HG03039 (cell line): ENCODE data around the gene LAMP2.

Experiments
- ATAC-seq: cut with Tn5 transposase; IDR thresholded peaks from one replicate; pipeline ENCODE4 v1.9.1; 2021; ENCODE audit warnings: mild to moderate bottlenecking, moderate library complexity; ENCODE audit not compliant: unreplicated experiment

The LAMP2 gene

DNA sequence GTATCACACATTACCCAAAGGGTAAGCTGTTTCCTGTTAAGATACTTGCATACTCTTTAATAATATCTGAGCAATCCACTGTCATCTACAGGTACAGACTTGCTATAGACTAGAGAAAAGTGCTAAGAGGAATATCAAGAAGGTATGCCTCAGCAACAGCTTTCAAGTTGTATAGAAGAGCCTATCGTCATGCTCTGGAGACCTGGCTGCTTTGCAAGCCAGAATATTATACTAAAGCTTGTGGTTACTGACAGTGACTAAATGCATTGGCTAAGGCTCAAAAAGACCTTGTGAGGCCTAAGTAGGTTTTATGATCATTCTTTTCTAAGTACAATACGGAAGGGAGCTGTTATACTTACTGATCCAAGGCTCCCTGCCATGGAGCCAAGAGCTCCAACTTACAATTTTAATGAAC, 11.3 kb downstream of the LAMP2 start:
- ATAC-seq, result peak; percentile 90

DNA sequence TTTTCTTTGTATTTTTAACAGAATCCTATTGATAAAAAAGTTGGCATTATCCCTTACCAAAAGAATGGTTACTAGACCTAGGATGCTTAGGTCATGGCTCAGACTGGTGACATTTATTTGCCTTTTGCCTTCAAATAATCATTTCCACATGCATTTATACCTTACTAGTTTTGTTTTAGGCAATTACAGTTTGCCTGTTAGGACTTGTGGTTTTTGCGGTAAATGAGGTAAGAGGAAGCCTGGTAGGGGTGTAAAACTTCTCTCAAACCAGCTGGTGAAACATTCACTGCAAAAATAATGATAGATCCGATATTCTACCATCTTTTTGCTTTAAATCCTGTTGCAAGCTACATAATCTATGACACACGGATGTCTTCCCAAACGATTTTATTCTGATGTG, 12.1 kb downstream of the LAMP2 start:
- no peak for ATAC-seq

DNA sequence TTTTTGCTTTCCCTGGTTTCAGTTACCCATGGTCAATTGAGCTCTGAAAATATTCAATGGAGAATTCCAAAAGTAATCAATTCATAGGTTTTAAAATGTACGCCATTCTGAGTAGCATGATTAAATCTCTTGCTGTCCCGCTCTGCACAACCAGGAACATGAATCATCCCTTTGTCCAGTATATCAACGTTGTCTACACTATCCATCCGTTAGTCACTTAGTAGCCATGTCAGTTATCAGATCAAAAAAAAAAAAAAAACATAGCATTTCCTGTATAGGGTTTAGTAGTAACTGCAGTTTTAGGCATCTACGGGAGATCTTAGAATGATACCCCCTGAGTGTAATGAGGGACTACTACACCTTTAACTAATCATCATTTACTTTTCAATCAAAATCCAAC, 15.1 kb downstream of the LAMP2 start:
- ATAC-seq, result no peak

DNA sequence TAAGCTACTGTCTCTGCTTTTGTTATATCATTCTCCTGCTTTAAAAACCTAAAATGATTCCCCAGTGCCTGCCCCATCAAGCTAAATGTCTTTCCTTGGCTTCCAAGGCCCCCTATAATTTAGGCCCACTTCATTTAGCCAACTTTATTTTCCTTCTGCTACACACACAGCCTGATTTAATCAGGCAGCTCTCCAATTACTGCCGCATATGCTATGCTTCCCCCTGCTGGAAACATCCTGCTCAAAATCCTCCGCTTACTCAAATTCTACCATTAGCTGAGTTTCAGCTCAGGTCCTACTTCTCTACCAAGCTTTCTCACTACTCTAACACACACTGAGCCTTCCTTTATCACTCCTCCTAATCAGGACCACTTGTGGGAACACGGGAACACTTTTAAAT, 17.0 kb downstream of the LAMP2 start:
- ATAC-seq, result no peak

DNA sequence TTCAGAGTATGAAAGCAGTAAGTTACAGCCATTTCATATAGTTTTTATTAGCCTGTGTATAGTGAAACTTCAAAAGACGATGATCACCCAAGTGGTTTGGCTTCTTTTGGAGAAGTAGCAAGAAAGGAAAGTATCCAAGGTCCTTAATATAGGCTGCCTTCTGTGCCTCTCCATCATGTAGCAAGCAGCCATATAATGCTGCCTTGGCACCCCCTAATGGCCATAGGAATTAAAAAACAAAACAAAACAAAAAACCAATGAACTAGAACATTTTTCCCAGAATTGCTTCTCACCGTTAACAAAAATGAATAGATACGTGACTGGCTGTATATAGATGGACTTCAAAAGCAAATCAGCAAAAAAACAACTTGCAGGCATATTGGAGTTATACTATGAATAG, 18.9 kb downstream of the LAMP2 start:
- ATAC-seq, result no peak

DNA sequence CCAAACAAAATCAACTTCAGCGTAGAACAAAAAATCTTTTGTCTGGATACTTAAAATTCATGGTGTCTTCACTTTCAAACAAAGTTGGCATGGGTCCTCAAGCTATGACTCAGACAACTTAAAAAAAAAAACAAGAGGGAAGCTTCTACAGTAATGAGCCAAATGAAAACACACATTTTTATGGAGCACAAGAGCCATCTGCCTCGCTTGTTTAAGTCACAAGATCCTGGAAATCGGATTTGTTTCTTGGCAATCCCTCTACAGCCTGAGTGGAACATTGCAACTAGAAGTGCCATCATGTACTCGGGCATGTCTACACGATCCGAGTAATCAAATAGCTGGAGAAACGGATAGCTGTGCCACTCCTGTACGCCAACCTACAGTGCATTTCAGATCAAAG, 22.6 kb downstream of the LAMP2 start:
- ATAC-seq, result no peak

DNA sequence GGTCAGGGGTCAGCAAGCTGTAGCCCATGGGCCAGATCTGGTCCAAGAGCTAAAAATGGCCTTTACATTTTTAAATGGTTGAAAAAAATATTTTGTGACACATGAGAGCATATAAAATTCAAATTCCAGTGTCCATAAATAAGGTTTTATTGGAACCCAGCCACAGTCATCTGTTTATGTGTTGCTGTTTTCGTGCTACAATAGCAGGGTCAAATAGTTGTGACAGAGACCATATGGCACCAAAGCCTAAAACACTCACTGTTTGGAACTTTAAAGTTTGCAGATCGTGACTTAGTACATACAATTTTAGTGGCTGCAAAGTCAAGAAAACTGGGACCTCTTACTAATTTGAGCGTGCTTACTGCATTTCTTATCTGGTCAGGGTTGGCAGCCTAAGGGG, 29.2 kb downstream of the LAMP2 start:
- no peak for ATAC-seq

DNA sequence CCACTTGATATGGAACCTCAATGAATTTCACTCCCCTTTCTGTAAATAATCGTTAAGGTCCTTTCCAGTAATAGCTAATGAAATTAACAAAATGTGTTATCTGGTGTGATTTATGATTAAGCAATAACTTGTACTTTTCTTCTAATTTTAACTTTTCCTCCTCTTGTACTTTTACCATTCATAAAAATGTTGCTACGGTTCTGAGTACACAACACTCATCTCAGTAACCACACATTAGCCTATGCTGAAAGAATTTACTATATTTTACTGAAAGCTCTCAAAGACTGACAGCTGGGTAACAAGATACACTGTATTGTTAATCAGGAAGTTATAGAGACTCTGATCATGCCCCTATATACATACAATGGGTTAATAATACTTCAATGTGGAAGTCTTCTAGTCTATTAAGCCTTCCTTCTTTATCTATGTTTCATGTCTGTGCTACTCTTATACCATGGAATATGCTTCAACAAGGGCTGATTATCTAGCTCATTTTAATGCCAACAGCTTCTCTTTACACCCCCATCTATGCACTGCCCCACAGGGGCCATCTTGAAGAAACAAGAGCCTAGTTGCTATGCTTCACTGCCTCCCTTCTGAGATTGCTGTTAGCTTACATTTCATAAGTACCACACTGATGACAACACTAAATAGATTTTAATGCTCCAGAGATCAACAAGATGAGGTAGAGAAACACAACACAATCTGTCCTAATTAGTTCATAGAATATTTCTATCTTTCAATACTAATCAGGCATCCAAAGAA, 39.1 kb downstream of the LAMP2 start:
- no peak for ATAC-seq

DNA sequence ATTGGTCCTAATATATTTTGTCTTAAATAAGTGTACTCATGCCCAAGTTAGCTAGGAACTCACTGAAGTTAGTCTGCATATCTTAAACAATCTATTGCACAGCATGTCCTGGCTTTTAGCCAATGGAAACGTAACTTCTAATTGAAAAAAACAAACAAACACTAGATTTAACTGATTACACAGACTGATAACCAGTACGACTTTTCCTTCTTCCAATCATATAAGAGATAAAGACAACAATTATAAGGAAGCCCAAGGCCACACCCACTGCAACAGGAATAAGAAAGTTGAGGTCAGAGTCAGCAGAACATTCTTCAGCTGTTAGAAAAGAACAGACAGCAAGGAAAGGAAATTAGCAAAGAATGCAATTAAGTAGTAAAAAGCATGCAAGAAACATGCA, 40.8 kb downstream of the LAMP2 start:
- ATAC-seq, result no peak

DNA sequence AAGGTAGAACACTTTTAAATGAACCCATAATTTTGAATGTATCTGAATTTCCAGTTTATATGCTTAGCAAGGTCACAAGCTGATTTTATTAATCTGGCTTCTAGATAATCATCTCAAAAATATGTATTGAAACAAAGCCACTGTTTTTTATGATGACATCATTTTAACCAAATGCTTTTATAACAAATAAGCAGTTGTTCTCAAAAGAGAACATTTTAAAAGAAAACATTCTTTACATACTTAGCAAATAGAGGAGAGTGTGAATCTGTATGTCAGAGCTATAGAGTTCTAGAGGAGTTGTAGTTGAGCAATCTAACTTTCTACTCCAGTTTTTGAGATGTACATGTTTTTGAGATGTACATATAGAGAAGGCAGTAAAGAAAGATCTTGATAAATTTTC, 42.5 kb downstream of the LAMP2 start:
- no peak for ATAC-seq

DNA sequence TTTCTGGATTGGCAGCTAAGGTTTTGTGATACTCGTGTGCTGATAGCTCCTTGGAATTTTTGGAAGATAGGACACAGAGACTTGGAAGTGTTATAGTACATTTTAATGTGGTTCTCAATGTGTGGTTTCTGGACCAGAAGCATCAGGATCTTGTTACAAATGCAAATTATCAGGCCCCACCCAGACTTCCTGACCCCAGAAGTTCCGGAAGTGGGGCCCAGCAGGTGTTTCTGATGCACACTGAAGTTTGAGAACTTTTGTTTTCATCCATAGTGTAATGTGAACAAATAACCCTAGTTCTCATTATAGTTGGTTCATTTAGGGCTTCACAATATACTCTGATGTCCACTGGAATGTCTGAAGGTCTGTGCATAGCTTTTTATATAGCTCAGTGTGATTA, 49.6 kb downstream of the LAMP2 start:
- ATAC-seq, result no peak

DNA sequence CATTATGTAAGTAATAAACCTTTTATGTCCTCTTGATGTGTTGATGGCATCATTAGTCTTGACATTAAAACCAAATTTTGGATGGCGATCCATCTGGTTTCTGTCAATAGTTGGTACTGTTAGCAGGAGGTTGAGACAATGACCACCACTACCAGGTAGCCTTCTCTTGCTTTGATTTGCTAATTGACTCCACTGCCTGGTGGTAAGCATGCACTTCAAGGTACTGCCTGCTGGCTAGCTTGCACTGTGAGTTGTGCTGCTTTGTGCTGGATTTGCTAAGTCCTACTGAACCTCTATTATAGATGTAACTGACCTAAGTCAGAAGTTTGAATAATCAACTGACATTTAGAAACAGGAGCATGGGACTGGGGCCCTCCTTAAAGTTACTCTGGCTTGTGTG, 60.9 kb downstream of the LAMP2 start:
- ATAC-seq, result no peak

DNA sequence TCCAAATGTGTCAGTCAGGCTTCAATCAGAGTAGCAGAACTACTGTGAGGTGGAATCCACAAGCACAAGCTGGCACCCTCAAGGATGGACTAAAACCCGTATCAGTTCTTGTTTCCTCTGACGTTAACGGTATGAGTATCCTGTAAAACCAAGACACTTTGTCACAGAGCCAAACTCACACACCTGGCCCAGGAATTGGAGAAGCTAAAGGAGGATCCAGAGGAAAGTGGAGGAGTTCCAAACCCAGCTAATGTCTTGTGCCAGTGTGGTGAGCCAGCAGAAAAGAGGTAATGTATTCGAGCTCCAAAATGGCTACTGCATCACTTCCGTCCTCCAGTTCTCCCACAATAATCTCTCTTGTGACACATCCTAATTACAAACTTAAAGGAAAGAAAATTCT, 62.5 kb downstream of the LAMP2 start:
- ATAC-seq, result no peak

DNA sequence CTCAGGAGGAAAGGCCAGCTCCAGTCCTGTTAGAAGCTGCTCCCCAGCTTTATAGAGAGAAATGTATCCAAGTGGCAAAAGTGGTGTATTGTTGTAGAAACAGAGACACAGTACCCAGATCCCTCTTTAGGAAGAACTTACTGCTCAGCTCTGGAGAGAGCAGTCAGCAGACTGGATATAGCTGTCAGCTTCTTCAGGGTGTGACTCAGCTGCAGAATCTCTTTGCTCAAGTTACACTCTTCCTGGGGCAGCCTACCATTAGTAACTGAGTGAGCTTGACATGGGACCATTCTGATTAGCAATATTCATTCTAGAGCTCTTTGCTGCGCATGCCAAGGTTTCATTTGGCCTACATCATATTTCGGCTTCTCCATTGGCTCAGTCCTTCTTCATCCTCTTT, 66.7 kb downstream of the LAMP2 start:
- ATAC-seq, result no peak

DNA sequence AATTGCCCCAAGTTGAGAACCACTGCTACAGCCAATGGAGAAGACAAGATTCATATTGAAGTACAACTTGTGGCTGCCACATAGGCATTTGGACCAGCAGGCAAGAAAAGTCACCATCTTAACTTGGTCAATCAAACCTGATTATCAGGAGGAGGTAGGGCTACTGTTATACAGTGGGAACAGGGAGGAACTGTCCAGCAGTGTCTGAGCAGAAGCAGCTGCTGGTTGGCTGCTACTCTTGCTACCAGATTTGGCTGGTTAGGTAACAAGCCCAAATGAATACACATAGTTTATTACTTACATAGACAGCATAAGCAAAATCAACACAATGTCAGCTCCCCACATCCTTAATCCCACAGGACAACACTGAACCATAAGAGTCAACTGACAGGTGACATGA, 67.8 kb downstream of the LAMP2 start:
- ATAC-seq, result no peak

DNA sequence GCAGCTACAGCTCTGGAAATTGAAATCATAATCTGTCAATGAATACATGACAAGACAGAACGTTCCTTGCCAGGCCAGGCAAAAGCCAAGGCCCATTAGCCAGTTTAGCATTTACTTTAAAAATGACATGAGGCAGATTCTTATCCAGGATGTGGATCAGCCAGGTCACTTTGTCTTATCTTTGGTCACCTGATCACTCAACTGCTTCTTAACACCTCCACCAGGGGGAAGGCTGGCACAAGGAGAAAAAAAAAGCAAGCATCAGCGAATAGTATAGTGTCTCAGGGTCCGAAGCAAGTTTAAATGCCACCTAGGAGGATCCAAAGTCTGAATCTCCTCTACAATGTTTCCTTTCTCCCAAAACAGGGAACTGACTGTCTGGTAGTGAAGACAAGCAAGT, 88.4 kb downstream of the LAMP2 start:
- no peak for ATAC-seq

DNA sequence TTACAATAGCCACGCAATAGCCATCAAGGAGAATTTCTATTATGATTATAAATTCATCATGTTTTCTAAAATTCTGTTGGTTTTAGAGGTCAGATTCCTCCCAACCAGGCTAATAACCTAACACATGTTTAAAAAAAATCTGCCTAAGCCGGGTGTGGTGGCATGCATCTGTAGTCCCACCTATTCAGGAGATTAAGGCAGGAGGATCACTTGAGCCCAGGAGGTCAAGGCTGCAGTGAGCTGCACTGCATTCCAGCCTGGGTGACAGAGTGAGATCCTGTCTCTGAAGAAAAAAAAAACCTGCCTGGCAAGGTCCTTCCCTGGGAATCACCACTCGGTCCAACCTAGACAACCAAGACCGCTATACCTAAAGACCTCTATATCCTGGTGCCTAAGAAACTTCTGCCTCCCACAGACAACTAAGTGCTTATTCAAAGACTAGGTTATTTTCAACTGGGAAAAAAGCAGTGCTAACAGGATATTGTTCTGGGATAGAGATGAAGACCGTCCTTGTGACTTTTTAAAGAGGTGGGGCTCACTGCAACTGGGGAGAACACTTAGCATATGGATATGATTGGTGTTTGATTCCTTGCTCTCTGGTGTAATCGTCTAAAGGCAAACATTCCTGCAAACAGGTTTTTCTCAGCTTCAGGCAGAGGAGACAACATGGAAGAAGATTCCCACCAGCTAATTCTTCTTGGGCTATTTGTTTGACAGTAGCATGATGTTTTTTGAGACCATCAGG, 89.0 kb downstream of the LAMP2 start:
- no peak for ATAC-seq

DNA sequence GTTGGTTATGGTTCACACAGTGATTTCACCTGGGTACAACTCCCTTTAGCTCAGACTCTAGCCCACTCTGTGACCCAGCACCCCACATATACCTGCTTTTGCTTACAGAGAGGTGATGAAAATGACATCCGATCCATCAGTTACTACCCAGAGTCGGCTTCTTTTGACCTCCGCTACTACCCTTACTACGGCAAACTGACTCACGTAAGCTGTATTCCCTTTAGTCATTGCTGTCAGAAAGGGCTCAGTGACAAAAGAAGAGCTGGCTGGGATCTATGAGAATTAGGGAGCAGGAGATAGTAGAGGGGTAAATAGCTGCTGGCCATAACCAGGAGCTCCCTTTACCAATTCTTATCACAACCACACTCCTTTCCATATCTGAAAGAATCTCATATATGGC, 90.5 kb downstream of the LAMP2 start:
- ATAC-seq, result no peak
